ENCODE data around the gene ARVCF.

GRCh38 chr22:20002128-20002527, 14.5 kb downstream of the ARVCF start:
- TF ChIP-seq CTCF (IDR thresholded peaks at IDR 0.05) (no peak), POLR2AphosphoS5 (IDR thresholded peaks at IDR 0.05) (no peak)

All from esophagus muscularis mucosa (tissue), 3 donors.